ENCODE measurements around the gene SESN1. TPM values are rescaled to one million over a fixed set of nuclear protein-coding genes. Genes with fewer than 3 reads are reported as not detected.

SESN1 gene
- total RNA-seq, 1 donor from 2014 or later, result 28.9 TPM

- no peak for DNase-seq (ENCODE audit: low spot score in 2 of 2, unreplicated experiment in 2 of 2)
- Mint-ChIP-seq H3K36me3 (no peaks in the 10 kb centered on the region), H3K4me3 (no peak overlapping the region), H3K27me3 (ENCODE audit: low read depth) (no peaks in the 10 kb centered on the region), H3K4me1 (peaks cover 58% of the 10 kb centered on the region), H3K9me3 (no peaks in the 10 kb centered on the region), H3K27ac (peak overlapping the region; percentile 79)
- no peak for TF ChIP-seq CTCF (IDR thresholded peaks at IDR 0.05; ENCODE audit: unreplicated experiment)
Observed at GRCh38 chr6:108948181-108948661, 146.4 kb downstream of the SESN1 start.

GRCh38 chr6:108947114-108947854 is 147.4 kb downstream of the SESN1 start:
- Mint-ChIP-seq H3K9me3 (no peaks in the 10 kb centered on the region), H3K36me3 (no peaks in the 10 kb centered on the region), H3K4me3 (no peak overlapping the region), H3K4me1 (peaks cover 59% of the 10 kb centered on the region), H3K27ac (peak overlapping the region; percentile 85), H3K27me3 (ENCODE audit: low read depth) (no peaks in the 10 kb centered on the region)
- no peak for DNase-seq (ENCODE audit: low spot score in 2 of 2, unreplicated experiment in 2 of 2)
- TF ChIP-seq CTCF (IDR thresholded peaks at IDR 0.05; ENCODE audit: unreplicated experiment), result no peak

GRCh38 chr6:108946695-108947094 is 148.0 kb downstream of the SESN1 start:
- Mint-ChIP-seq H3K36me3 (no peaks in the 10 kb centered on the region), H3K4me1 (peaks cover 64% of the 10 kb centered on the region), H3K9me3 (no peaks in the 10 kb centered on the region), H3K27me3 (ENCODE audit: low read depth) (no peaks in the 10 kb centered on the region), H3K4me3 (no peak overlapping the region), H3K27ac (peak overlapping the region; percentile 85)
- no peak for DNase-seq (ENCODE audit: low spot score in 2 of 2, unreplicated experiment in 2 of 2)
- TF ChIP-seq CTCF (IDR thresholded peaks at IDR 0.05; ENCODE audit: unreplicated experiment), result no peak

- Mint-ChIP-seq H3K27ac (peak overlapping the region; percentile 68), H3K27me3 (ENCODE audit: low read depth) (no peaks in the 10 kb centered on the region), H3K9me3 (no peaks in the 10 kb centered on the region), H3K4me3 (no peak overlapping the region), H3K4me1 (peaks cover 72% of the 10 kb centered on the region), H3K36me3 (no peaks in the 10 kb centered on the region)
- no peak for TF ChIP-seq CTCF (IDR thresholded peaks at IDR 0.05; ENCODE audit: unreplicated experiment)
- DNase-seq (ENCODE audit: low spot score in 2 of 2, unreplicated experiment in 2 of 2), result no peak
Observed at GRCh38 chr6:108945681-108946159, 148.9 kb downstream of the SESN1 start.

- Mint-ChIP-seq H3K27ac (peak overlapping the region; percentile 68), H3K4me3 (peak overlapping the region; percentile 14), H3K4me1 (peaks cover 74% of the 10 kb centered on the region), H3K36me3 (no peaks in the 10 kb centered on the region), H3K9me3 (peaks cover under 1% of the 10 kb centered on the region), H3K27me3 (ENCODE audit: low read depth) (no peaks in the 10 kb centered on the region)
- TF ChIP-seq CTCF (IDR thresholded peaks at IDR 0.05; ENCODE audit: unreplicated experiment), result no peak
- DNase-seq (ENCODE audit: low spot score in 2 of 2, unreplicated experiment in 2 of 2), result no peak
Observed at GRCh38 chr6:108944707-108945680, 149.7 kb downstream of the SESN1 start.
